Omental fat pad (tissue), 4 donors: ENCODE results near the gene ARHGAP5. TPM values are rescaled to one million over a fixed set of nuclear protein-coding genes. Genes with fewer than 3 reads are reported as not detected.

Source experiments
- ATAC-seq: fragments of 150-250 bp; one replicate; pipeline ENCODE4 v1.9.1; 2016; ENCODE audit warnings: mild to moderate bottlenecking, moderate library complexity; ENCODE audit not compliant: low FRiP score
- DNase-seq: peaks from one replicate; pipeline ENCODE4 v3.0.0-alpha.2; 2019; ENCODE audit warnings: low spot score
- total RNA-seq, 4 donors: library from RNA; depleted of rRNA; stranded (reverse); fragments of >200 nt; gene quantifications; one replicate each; pipeline ENCODE4 v1.1.0, GENCODE V29; 2016
- TF ChIP-seq, protein P1 (sequence below), 3 donors: fragments of 450-650 bp; IDR thresholded peaks; one replicate each; pipeline ENCODE4 v1.5.1; 2016 to 2017; ENCODE audit warnings: antibody characterized with exemption in 3 of 3, mild to moderate bottlenecking in 3 of 3, moderate library complexity in 2 of 3

Gene ARHGAP5
- total RNA-seq, 4 donors from 2014 or later = 116 to 125 (median 121) TPM

DNA sequence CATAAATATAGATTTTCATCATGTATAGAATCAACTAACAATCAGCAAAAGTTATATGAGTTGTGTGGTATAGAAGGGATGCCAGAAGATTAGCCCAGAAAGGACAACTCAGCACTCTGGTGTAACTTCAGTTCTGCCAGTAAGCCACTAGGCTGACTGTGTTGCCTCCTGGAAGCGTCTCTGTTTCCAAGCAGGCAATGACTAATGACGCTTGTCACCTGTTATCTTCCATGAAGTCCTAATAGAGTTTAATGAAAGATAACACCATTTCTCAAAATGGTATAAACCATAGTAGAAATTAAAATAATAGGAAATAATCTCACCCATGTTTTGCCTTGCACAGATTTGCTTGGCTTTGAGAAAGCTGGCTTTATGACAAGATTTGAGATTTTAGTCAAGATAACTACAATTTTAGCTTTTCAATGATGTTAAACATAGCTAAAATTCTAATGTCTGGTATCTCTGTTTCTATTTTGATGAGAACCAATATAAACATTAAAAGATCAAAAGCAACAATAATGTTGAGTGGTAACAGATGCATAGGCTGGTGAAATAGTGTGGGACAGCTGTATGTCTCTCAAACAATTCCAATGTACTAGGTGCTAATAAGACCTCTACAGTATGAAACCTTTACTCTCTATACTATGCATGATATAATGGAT, 115.7 kb downstream of the ARHGAP5 start:
- ATAC-seq = no peak
- TF ChIP-seq, protein P1, sequence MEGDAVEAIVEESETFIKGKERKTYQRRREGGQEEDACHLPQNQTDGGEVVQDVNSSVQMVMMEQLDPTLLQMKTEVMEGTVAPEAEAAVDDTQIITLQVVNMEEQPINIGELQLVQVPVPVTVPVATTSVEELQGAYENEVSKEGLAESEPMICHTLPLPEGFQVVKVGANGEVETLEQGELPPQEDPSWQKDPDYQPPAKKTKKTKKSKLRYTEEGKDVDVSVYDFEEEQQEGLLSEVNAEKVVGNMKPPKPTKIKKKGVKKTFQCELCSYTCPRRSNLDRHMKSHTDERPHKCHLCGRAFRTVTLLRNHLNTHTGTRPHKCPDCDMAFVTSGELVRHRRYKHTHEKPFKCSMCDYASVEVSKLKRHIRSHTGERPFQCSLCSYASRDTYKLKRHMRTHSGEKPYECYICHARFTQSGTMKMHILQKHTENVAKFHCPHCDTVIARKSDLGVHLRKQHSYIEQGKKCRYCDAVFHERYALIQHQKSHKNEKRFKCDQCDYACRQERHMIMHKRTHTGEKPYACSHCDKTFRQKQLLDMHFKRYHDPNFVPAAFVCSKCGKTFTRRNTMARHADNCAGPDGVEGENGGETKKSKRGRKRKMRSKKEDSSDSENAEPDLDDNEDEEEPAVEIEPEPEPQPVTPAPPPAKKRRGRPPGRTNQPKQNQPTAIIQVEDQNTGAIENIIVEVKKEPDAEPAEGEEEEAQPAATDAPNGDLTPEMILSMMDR (IDR thresholded peaks at IDR 0.05) = no peak
- DNase-seq = no peak

DNA sequence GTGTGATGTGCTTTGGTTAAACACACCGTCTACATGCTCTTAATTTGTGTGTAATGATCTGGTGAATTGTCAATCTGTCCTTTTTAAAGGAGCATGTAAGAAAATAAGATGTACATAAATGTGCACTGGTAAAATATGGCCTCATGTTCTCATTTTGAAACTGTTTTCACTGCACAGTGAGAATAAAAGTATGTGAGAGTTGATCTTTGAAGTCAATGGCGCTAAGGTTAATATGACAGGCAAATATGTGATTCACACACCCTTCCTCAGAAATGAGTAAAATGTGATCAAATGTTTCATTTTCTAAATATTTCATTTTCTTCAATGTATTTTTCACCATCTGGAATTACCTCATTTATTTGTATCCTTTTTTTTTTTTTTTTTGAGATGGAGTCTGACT, 116.4 kb downstream of the ARHGAP5 start:
- TF ChIP-seq, protein P1 (IDR thresholded peaks at IDR 0.05) = no peak
- DNase-seq (no peak), ATAC-seq (no peak)

DNA sequence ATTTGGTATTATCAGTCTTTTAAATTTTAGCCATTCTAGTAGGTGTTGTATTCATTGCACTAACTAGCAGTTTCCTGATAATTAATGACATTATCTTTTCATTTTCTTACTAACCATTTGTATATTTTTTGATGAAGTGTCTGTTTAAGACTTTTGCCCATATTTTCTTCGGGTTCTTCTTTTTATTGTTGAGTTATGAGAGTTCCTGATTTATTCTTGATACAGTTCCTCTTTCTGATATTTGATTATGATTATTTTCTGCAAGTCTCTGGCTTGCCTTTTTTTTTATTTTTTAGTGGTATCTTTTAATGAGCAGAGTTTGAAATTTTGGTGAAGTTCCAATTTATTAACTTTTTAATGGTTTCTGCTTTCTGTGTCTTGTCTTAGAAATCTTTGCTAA, 118.5 kb downstream of the ARHGAP5 start:
- TF ChIP-seq, protein P1 (IDR thresholded peaks at IDR 0.05) = no peak
- DNase-seq (no peak), ATAC-seq (no peak)

DNA sequence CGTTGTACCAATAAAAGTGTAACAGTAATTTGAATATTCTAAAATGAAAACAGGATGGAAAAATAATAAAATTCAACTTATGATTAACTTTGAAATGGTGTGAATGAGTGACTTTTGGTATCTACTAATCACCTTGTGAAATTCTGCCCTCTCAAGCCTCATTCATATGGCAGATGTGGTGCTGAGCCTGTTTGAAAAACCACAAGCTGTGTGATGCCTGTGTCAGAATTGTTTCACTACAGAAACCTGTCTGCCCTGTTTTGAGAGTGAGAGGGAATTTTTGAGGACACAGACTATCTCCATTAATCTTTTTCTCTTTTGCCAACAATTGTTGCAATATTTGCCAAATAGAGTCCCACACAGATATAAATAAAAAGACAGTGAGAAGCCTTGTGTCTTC, 120.8 kb downstream of the ARHGAP5 start:
- no peak for DNase-seq
- no peak for ATAC-seq
- TF ChIP-seq, protein P1 (IDR thresholded peaks at IDR 0.05) = no peak

DNA sequence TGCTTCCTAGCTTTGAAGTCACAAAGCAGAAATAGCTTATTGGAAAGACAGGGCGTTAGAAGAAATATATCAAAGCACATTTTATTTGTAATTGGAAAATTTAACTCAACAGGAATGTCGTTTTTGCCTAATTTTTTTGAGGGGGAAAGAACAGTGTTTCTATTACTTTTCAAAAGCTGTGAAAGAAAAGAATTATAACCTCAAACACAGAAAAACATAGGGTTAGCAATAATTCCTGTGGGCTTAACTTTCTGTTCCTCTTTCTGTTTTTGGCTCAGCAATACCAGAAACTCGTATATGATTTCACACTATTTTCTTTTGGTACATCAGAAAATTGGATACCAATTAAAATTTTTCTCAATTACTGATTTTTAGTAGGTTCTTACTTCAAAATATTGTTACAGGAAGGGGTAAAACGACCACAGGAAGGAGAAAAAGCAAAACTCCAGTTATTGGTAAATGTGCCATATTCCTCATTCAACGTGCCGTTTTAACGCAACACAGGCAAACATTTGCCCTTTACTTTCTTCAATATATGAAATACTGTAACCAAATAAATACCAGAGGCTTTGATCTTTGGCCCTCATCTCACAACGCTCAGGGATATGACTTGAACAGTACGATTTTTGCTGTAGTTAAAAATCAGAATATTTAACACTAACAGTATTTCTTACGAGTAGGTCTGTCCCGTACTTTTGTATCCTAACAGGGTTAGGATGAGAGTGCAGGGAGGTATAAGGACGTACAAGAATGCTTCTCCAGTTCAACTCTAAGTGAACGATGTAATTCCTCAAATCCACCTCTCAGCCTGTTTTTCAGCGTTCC, 123.5 kb downstream of the ARHGAP5 start:
- ATAC-seq (no peak), DNase-seq (no peak)
- TF ChIP-seq, protein P1 (IDR thresholded peaks at IDR 0.05) = no peak

DNA sequence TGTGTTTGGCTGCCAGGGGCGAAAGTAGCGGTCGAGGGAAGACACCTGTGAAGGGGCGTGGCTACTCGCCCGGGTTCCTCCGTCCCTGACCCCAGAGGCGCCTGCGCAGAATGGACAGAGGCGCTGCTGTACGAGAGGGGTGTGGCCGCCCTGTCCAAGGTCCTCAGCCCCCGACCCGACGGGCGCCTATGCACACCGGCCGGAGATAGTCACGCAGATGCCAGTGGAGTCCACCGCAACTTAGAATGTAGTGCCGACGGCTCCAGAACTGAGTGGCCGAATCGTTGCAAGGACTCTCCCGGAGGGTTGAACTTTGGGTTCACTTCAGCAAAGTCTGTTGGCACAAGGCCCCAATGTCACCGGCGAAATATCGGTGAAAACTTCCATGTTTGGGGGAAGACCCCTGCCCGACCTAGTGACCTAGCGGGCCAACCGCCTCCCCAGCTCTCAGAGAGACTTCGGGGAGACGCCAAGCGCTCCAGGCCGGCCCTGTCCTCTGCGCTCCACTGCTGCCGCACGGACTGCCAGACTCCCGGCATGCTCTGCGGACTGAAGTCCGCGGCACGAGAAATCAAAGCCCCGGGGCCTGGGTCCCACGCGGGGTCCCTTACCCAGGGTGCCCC, 124.2 kb downstream of the ARHGAP5 start:
- DNase-seq = peak; percentile 66
- ATAC-seq = peak; percentile 89
- TF ChIP-seq, protein P1 (IDR thresholded peaks at IDR 0.05) = no peak
